Activated CD4-positive, alpha-beta memory T cell treated with anti-CD3 and anti-CD28 coated beads for 36 hours (primary cell): Measurements from ENCODE around the gene PPP6R1. TPM values are rescaled to one million over a fixed set of nuclear protein-coding genes. Genes with fewer than 3 reads are reported as not detected.

Experiments used
- CTCF ChIA-PET: fragments of 350-600 bp; sonication (Branson Sonifier 250); formaldehyde crosslinking; loops from one replicate; lab custom pipeline; 2021; ENCODE audit warnings: antibody characterized with exemption, inconsistent platforms; lab: Charles Lee
- POLR2A ChIA-PET: fragments of 350-600 bp; sonication (Branson Sonifier 250); formaldehyde crosslinking; loops from one replicate; lab custom pipeline; 2021; ENCODE audit warnings: antibody characterized with exemption; lab: Charles Lee
- DNase-seq: peaks from one replicate; pipeline ENCODE4 v3.0.0-alpha.2; 2020
- H3K27ac Mint-ChIP-seq: one replicate; pipeline ENCODE4 v1.8.0; 2021; ENCODE audit warnings: mixed read lengths
- H3K27me3 Mint-ChIP-seq: one replicate; pipeline ENCODE4 v1.8.0; 2021; ENCODE audit warnings: mixed read lengths
- H3K36me3 Mint-ChIP-seq: one replicate; pipeline ENCODE4 v1.8.0; 2021; ENCODE audit warnings: mixed read lengths
- H3K4me1 Mint-ChIP-seq: one replicate; pipeline ENCODE4 v1.8.0; 2021; ENCODE audit warnings: low read depth, mixed read lengths
- H3K4me3 Mint-ChIP-seq: one replicate; pipeline ENCODE4 v1.8.0; 2021; ENCODE audit warnings: mild to moderate bottlenecking, mixed read lengths
- H3K9me3 Mint-ChIP-seq: one replicate; pipeline ENCODE4 v1.8.0; 2021; ENCODE audit warnings: mixed read lengths
- intact Hi-C: fragments of 100-400 bp; cut with micrococcal nuclease; formaldehyde crosslinking; loops from one replicate; pipeline ENCODE4 v1.15.1; 2023
- total RNA-seq, 2 experiments: library from RNA; stranded (reverse); gene quantifications; one replicate each; pipeline ENCODE4 v1.2.3, GENCODE V29; 2021

The PPP6R1 gene
- total RNA-seq, 2 experiments from 2014 or later, result 180 to 200 TPM

DNA sequence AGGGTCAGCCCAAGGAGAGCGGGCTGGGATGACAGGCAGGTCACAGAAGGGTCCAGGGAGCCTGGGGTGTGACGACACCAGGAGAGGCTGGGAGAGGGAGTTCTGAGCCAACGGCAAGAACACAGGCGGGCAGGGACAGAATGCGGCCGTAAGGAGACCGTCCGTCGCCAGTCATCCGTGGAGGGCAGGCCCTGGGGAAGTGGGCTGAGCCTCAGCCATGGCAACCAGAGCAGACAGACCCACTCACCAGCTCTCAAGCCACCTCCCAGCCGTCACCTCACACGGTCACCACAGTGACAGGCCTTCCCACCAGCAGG, 26.6 kb downstream of the PPP6R1 start:
- ChIA-PET CTCF (no interaction called here), POLR2A (no interaction called here)
- no peak overlapping the region for H3K4me3 Mint-ChIP-seq
- peaks cover 51% of the 10 kb centered on the region for H3K36me3 Mint-ChIP-seq
- no peaks in the 10 kb centered on the region for H3K27me3 Mint-ChIP-seq
- no peak overlapping the region for H3K27ac Mint-ChIP-seq
- no peak for DNase-seq
- H3K4me1 Mint-ChIP-seq, result no peaks in the 10 kb centered on the region
- intact Hi-C loops, result no loop called here
- no peaks in the 10 kb centered on the region for H3K9me3 Mint-ChIP-seq

DNA sequence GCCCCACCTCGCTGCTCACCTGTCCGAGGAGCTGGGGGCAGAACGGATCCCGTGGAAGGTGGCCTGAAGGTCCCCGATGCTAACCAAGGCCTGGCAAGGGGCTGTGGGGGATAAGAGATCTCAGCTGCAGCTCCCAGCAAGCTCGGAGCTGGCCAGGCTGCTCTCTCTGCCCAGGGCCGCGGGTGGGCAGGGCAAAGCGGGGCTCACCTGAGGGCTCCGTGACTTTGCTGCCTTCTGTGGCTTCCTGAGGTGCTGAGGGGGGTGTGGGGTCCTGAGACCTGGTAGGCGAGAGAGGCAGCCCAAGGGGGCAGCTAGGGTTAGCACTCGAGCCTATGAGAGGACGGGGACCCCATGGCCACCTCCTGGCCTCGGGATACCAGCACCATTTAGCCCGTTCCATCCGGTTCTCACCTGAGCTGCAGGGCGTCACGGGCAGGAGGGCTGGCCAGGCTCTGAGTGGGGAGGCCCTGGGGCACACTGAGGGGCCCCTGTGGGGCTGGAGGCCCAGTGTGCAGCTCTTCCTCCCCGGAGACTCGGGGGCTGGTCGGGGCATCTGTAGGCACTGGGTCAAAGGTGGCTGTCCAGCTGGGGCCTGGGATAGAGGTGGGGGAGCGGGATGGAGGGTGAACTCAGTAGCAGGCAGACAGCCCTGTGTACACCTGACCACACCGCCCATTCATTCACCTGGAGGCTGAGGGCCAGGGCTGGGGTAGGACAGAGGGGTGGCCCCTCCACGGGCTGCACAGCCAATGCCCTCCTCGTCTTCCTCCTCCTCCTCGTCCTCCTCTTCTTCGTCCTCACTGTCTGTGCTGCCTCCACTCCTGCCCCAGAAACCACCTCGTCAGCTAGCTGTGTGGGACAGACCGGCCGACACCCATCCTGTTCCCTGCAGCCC, 27.2 kb downstream of the PPP6R1 start:
- peaks cover 45% of the 10 kb centered on the region for H3K36me3 Mint-ChIP-seq
- H3K27ac Mint-ChIP-seq, result no peak overlapping the region
- H3K4me1 Mint-ChIP-seq, result no peaks in the 10 kb centered on the region

DNA sequence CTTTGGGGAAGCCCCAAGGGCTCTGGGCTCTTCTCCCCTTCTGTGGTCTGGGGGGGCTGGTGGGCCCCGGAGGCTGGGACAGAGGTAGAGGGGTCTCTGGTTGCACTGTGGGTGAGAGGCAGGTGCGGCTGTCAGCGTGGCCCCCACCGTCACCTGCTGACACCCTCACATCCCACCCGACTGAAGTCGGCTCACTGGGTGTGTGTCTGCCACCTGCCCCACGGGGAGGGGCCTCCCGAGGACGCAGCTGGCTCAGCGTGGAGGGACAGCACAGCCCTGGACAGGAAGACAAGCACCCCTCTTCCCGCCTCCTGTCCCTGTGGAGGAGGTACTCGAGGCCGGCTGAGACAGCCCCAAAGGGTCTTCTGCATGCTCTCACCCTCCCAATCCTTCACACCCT, 28.0 kb downstream of the PPP6R1 start:
- intact Hi-C loops, result no loop called here
- Mint-ChIP-seq H3K36me3 (peaks cover 39% of the 10 kb centered on the region), H3K27ac (no peak overlapping the region), H3K9me3 (no peaks in the 10 kb centered on the region), H3K4me3 (no peak overlapping the region), H3K27me3 (no peaks in the 10 kb centered on the region), H3K4me1 (no peaks in the 10 kb centered on the region)
- ChIA-PET POLR2A (no interaction called here), CTCF (no interaction called here)
- no peak for DNase-seq

More for the DNA sequence above, 27.2 kb downstream of the PPP6R1 start:
- no peak for DNase-seq
- Mint-ChIP-seq H3K27me3 (no peaks in the 10 kb centered on the region), H3K9me3 (no peaks in the 10 kb centered on the region), H3K4me3 (no peak overlapping the region)
- ChIA-PET POLR2A (no interaction called here), CTCF (no interaction called here)
- intact Hi-C loops, result no loop called here

DNA sequence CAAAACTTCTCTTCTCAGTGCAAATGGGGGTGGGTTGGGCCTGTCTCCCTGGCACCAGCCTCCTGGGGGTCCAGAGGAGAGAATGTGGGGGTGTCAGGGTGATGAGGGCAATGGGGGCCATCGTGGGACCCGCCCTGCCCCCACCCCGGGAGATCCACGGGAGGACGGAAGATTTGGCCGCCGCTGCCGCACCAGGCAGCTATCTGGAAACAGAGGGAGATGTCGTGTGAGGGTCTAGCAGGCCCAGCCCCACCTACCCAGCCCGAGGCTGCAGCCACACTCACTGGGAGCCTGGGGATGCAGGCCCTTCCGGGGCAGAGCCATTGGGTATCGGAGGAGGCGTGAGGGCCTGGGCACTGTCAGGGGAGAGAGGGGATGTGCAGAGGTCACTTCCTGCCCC, 28.5 kb downstream of the PPP6R1 start:
- Mint-ChIP-seq H3K9me3 (no peaks in the 10 kb centered on the region), H3K4me1 (no peaks in the 10 kb centered on the region), H3K36me3 (peaks cover 43% of the 10 kb centered on the region), H3K27me3 (no peaks in the 10 kb centered on the region), H3K4me3 (no peak overlapping the region), H3K27ac (no peak overlapping the region)
- POLR2A ChIA-PET, result no interaction called here
- CTCF ChIA-PET, result no interaction called here
- intact Hi-C loops, result no loop called here
- no peak for DNase-seq

DNA sequence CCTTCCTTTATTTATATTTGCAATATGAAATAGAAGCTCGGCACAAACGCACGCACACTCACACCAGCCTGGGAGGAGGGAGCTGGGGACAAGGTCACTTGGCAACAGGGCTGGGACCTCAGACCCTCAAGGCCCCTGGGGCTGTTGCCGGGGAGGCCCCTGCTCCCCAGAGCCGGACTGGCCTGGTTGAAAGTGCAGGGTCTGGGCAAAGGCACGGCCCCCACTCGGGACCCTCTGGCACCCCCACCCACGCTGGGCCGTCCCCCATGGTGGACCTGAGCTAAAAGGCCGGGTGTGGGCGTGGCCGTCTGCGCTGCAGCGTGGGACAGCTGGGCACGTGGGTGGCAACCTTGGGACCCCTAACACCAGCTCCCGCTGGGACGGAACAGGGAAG, 29.0 kb downstream of the PPP6R1 start:
- Mint-ChIP-seq H3K4me1 (no peaks in the 10 kb centered on the region), H3K36me3 (peaks cover 40% of the 10 kb centered on the region)
- intact Hi-C loops, result no loop called here

DNA sequence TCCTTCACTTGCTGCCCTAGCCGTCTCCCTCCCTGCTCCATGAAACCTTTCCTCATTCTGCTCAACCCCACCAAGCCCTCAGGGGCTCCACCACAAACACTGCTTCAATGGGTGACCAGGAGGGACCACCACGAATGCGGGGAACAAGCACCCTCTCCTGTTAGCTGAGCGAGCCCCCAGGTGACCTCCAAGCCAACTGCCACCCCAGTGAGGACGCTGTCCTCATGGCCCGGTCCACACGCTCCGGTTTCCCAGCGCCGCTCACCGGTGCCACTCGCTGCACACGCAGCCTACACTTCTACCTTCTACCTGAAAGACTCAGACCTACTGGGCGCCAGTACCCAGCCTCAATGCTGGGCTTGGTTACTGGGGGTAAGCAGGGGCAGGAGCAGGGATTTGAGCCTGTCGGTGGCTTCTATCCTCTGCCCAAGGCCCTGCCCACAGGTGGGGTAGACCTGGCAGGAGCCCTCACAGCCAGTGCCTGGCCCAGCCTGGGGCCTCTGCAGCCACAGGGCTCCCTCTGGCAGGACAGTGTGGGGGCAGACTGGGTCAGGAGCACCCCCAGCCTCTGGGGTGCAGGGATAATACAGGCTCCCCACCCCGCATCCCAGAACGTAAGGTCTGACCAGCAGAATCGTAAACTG, 29.6 kb downstream of the PPP6R1 start:
- no peak for DNase-seq
- no peak overlapping the region for H3K27ac Mint-ChIP-seq
- H3K9me3 Mint-ChIP-seq, result no peaks in the 10 kb centered on the region
- peaks cover 36% of the 10 kb centered on the region for H3K36me3 Mint-ChIP-seq
- ChIA-PET POLR2A (no interaction called here), CTCF (no interaction called here)
- intact Hi-C loops, result no loop called here
- no peaks in the 10 kb centered on the region for H3K27me3 Mint-ChIP-seq
- H3K4me1 Mint-ChIP-seq, result no peaks in the 10 kb centered on the region
- no peak overlapping the region for H3K4me3 Mint-ChIP-seq

More for the DNA sequence above, 29.0 kb downstream of the PPP6R1 start:
- POLR2A ChIA-PET, result no interaction called here
- Mint-ChIP-seq H3K9me3 (no peaks in the 10 kb centered on the region), H3K27me3 (no peaks in the 10 kb centered on the region), H3K4me3 (no peak overlapping the region), H3K27ac (no peak overlapping the region)
- no peak for DNase-seq
- CTCF ChIA-PET, result no interaction called here

DNA sequence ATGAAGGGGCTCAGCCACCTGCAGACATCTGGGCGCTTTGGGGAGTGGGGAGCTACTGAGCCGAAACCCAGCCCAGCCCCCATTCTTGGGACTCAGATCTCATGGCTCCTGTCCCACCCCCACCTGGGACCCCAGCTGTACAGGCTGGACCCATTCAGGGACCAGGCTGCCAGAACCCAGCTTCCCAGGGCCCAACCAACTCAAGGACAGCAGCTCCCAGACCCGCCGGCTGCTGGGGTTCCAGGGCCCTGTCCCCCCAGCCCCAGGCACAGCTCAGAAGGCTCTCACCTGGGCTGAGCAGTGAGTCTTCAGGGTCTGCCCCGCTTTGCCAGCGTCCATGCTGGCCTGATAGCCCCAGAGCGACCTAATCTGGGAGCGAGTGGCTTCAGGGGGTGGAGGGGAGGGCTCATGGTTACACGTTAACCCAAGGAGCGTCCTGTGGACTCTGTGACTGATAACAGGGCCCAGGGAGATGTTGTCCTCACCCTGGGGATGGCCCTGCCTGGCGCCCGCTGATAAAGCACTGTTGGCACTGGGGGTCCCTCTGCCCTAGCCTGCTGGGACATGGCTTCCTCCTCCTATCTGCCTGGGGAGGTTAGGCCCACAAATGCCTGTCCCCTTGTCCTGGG, 30.3 kb downstream of the PPP6R1 start, which contains the start of gene TMEM86B:
Gene TMEM86B (minus strand): TSS at position 361 of the 629 bp plus-strand sequence. CDS start 22 bp downstream, at position 339.
- Mint-ChIP-seq H3K4me3 (no peak within 1 kb of the TSS), H3K27ac (peak within 1 kb of the TSS; percentile 24), H3K36me3 (peaks cover 34% of the 10 kb centered on the region), H3K4me1 (no peaks in the 10 kb centered on the region), H3K9me3 (no peaks in the 10 kb centered on the region), H3K27me3 (no peaks in the 10 kb centered on the region)
- ChIA-PET POLR2A (no interaction called here), CTCF (no interaction called here)
- no peak for DNase-seq
- intact Hi-C loops, result no loop called here

DNA sequence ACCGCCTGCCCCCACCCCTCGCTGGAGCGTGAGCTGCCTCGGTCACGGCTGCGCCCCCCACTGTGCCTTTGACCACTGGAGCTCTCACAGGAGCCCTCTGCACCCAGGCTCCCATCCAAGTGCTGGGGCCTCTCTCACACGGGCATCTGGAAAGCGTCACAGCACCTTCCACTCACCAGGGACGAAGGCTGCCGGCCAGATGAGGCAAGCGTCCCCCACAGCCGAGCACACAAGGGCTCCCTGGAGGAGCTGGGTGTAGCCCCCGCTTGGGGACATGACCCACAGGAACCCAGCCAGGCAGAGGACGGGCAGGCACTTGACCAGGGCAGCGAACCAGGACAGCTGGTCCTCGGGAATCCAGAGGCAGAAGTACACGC, 30.8 kb downstream of the PPP6R1 start:
- ChIA-PET POLR2A (no interaction called here), CTCF (no interaction called here)
- H3K4me1 Mint-ChIP-seq, result no peaks in the 10 kb centered on the region
- H3K27me3 Mint-ChIP-seq, result no peaks in the 10 kb centered on the region
- peaks cover 33% of the 10 kb centered on the region for H3K36me3 Mint-ChIP-seq
- H3K4me3 Mint-ChIP-seq, result no peak overlapping the region
- DNase-seq, result no peak
- no peak overlapping the region for H3K27ac Mint-ChIP-seq
- no peaks in the 10 kb centered on the region for H3K9me3 Mint-ChIP-seq
- intact Hi-C loops, result no loop called here

DNA sequence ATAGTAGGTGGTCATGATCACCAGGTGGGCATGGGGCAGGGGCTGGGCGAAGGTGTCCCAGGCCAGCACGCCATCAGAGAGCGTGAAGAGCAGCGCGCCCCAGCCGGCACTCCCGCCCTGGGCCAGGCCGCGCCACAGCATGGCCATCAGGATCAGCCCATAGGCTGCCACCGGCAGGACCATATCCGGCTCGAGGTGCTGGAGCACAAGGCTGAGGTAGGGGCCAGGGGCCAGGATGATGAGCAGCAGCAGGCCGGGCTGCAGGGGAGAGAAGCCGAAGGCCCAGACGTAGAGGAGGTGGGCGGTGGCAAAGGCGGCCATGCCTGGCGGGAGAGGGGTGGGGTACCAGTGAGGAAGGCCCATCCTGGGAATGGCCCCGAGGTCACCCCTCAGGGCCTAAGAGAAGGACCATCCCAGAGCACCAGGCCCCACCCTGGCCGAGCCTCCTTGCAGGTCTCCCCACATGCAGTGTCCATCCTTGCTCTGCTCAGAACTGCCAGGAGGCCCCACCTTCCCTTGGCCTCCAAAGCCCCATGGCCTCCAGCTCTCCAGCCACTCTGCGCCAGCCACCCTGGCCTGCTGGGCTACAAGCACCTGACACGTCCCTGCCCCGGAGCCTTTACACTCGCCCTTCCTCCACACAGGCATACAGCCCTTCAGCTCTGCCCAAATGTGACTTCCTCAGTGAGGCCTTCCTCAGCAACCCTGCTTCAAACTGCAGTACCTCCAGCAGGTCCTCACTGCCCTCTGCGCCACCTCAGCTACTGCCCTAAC, 31.4 kb downstream of the PPP6R1 start:
- H3K27me3 Mint-ChIP-seq, result no peaks in the 10 kb centered on the region
- H3K9me3 Mint-ChIP-seq, result no peaks in the 10 kb centered on the region
- no peak overlapping the region for H3K4me3 Mint-ChIP-seq
- no peak for DNase-seq
- ChIA-PET POLR2A (no interaction called here), CTCF (no interaction called here)
- peak overlapping the region; percentile 24 for H3K27ac Mint-ChIP-seq
- no peaks in the 10 kb centered on the region for H3K4me1 Mint-ChIP-seq
- intact Hi-C loops, result no loop called here
- H3K36me3 Mint-ChIP-seq, result peaks cover 32% of the 10 kb centered on the region

DNA sequence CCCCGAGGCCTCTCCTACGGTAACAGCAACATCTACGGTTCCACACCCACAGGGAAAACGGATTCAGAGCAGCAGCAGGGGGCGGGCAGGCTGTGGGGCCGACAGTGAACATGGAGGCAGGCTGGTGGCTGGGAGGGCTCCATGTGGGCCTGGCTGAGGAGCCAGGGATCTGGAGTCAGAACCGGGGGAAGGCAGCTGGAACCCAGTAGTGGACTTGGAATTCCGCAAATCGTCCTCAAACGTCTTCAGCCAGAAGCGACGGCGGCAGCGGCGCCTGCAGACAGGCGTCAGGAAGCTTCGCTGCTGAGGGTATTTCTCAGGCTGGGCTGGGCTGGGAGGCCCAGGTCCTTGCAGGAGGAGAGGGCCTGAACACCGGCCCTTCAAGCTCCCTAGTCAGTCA, 32.0 kb downstream of the PPP6R1 start:
- POLR2A ChIA-PET, result no interaction called here
- H3K27ac Mint-ChIP-seq, result no peak overlapping the region

DNA sequence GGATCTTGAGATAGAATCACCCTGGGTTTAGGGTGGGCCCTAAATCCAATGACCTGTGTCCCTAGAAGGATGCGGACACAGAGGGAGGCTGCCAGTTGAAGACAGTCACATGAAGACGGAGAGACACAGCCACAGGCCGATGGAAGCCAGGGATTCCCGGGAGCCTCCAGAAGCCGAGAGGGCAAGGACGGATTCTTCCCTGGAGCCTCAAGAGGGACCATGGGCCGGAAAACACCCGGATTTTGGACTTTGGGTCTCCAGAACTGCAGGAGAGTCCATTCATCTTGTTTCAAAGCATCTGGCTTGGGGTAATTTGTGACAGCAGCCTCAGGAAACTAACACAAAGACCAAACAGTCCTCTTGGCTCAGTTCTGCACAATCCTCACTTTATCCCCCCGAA, 32.5 kb downstream of the PPP6R1 start:
- Mint-ChIP-seq H3K36me3 (peaks cover 33% of the 10 kb centered on the region), H3K27ac (no peak overlapping the region), H3K4me1 (no peaks in the 10 kb centered on the region), H3K9me3 (peaks cover 3% of the 10 kb centered on the region), H3K27me3 (no peaks in the 10 kb centered on the region), H3K4me3 (no peak overlapping the region)
- intact Hi-C loops, result no loop called here
- ChIA-PET CTCF (no interaction called here), POLR2A (no interaction called here)
- no peak for DNase-seq

More for the DNA sequence above, 32.0 kb downstream of the PPP6R1 start:
- intact Hi-C loops, result no loop called here
- Mint-ChIP-seq H3K4me3 (no peak overlapping the region), H3K36me3 (peaks cover 31% of the 10 kb centered on the region), H3K4me1 (no peaks in the 10 kb centered on the region), H3K9me3 (no peaks in the 10 kb centered on the region), H3K27me3 (no peaks in the 10 kb centered on the region)
- DNase-seq, result no peak
- CTCF ChIA-PET, result no interaction called here

DNA sequence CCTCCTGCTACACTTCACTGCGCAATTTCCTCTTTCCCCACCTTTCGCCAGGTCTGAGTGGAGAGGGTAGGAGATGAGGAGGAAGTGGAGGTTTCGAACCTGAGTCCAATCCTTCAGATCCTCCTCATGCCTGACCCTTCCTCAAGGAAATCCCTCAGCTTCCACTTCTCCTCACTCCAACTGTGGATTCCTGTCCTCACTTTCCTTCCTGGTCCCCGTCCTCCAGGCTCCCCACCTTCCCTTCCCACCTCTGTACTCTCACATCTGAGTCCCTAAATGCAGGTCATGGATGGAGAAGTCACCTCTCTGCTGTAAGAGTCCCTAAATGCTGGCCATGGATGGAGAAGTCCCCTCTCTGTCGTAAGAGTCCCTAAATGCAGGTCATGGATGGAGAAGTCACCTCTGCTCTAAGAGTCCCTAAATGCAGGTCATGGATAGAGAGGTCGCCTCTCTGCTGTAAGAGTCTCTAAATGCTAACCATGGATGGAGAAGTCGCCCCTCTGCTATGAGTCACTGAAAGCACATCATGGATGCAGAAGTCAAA, 33.3 kb downstream of the PPP6R1 start:
- no peaks in the 10 kb centered on the region for H3K27me3 Mint-ChIP-seq
- no peak overlapping the region for H3K4me3 Mint-ChIP-seq
- H3K27ac Mint-ChIP-seq, result peak overlapping the region; percentile 40
- H3K4me1 Mint-ChIP-seq, result no peaks in the 10 kb centered on the region
- intact Hi-C loops, result no loop called here
- peaks cover 9% of the 10 kb centered on the region for H3K9me3 Mint-ChIP-seq
- POLR2A ChIA-PET, result no interaction called here
- CTCF ChIA-PET, result no interaction called here
- DNase-seq, result no peak
- H3K36me3 Mint-ChIP-seq, result peaks cover 39% of the 10 kb centered on the region
